ENCODE measurements around the gene LRRC8B.

Gene LRRC8B

GRCh38 chr1:89555550-89555949 is 30.9 kb downstream of the LRRC8B start:
- no peak for TF ChIP-seq CTCF (conservative IDR thresholded peaks at IDR 0.05; ENCODE audit: low read depth, low read length)
- no peak for DNase-seq (ENCODE audit: low read depth)
- H3K4me3 ChIP-seq (ENCODE audit: low read depth, low read length) = no peak overlapping the region

- H3K4me3 ChIP-seq (ENCODE audit: low read depth, low read length) = no peak overlapping the region
- no peak for DNase-seq (ENCODE audit: low read depth)
- no peak for TF ChIP-seq CTCF (conservative IDR thresholded peaks at IDR 0.05; ENCODE audit: low read depth, low read length)
Measured at GRCh38 chr1:89556726-89557444, 32.3 kb downstream of the LRRC8B start.

- DNase-seq (ENCODE audit: low read depth) = no peak
- TF ChIP-seq CTCF (conservative IDR thresholded peaks at IDR 0.05; ENCODE audit: low read depth, low read length) = no peak
- H3K4me3 ChIP-seq (ENCODE audit: low read depth, low read length) = no peak overlapping the region
Measured at GRCh38 chr1:89557445-89557825, 32.8 kb downstream of the LRRC8B start.

GRCh38 chr1:89557956-89558355 is 33.3 kb downstream of the LRRC8B start:
- no peak overlapping the region for H3K4me3 ChIP-seq (ENCODE audit: low read depth, low read length)
- no peak for TF ChIP-seq CTCF (conservative IDR thresholded peaks at IDR 0.05; ENCODE audit: low read depth, low read length)
- no peak for DNase-seq (ENCODE audit: low read depth)

GRCh38 chr1:89563957-89564604 is 39.5 kb downstream of the LRRC8B start:
- no peak for TF ChIP-seq CTCF (conservative IDR thresholded peaks at IDR 0.05; ENCODE audit: low read depth, low read length)
- H3K4me3 ChIP-seq (ENCODE audit: low read depth, low read length) = no peak overlapping the region
- DNase-seq (ENCODE audit: low read depth) = no peak

- H3K4me3 ChIP-seq (ENCODE audit: low read depth, low read length) = no peak overlapping the region
- TF ChIP-seq CTCF (conservative IDR thresholded peaks at IDR 0.05; ENCODE audit: low read depth, low read length) = no peak
- DNase-seq (ENCODE audit: low read depth) = no peak
Measured at GRCh38 chr1:89565521-89565920, 40.9 kb downstream of the LRRC8B start.

- TF ChIP-seq CTCF (conservative IDR thresholded peaks at IDR 0.05; ENCODE audit: low read depth, low read length) = no peak
- DNase-seq (ENCODE audit: low read depth) = peak; percentile 69
- no peak overlapping the region for H3K4me3 ChIP-seq (ENCODE audit: low read depth, low read length)
Measured at GRCh38 chr1:89566761-89567174, 42.1 kb downstream of the LRRC8B start.
